A549 (cell line): ENCODE measurements around the gene SVIP.

Experiments used
- MAZ ChIP-seq: fragments of 150-350 bp; IDR thresholded peaks from 2 replicates; pipeline ENCODE4 v1.6.1; 2014; ENCODE audit warnings: antibody characterized with exemption, low read depth, low read length, borderline replicate concordance
- RAD21 ChIP-seq, 2 experiments: fragments of >200 bp in 1 of 2; sonication (Bioruptor Twin) in 1 of 2; formaldehyde crosslinking in 1 of 2; IDR thresholded peaks in 1 of 2; conservative IDR thresholded peaks in 1 of 2; 2 replicates in 1 of 2; 3 replicates in 1 of 2; pipeline ENCODE4 v1.6.1; 2012 to 2018; ENCODE audit warnings: inconsistent platforms in 1 of 2

DNA sequence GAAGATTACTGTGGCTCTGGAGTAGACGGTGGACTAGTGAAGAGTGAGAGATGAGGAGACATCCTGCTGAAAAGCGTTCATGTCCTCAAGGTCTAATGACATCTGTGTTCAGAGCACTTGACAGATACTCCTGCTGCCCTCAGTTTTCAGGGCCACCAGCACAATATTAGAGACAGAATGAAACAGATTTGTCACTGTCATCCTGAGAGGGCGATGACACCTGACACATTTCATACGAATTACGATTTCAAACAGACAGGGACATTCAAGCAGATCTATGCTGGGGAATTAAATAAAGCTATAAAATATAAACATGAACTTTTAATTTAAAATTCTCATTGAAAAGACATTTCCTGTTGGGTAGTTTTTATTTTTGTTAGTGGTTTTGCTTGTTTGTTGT lies 29.1 kb downstream of the SVIP start:
- TF ChIP-seq RAD21 (conservative IDR thresholded peaks at IDR 0.05 in 1 of 2, IDR thresholded peaks at IDR 0.05 in 1 of 2) (no peak), MAZ (no peak)
